ENCODE measurements around the gene MRPS22. TPM values are rescaled to one million over a fixed set of nuclear protein-coding genes. Genes with fewer than 3 reads are reported as not detected.
A peak's percentile ranks its signal among the peaks of the same experiment; 100 is the strongest.

Gene MRPS22
- total and polyA plus RNA-seq, 9 of the 15 experiments (the other 6 are each of a cell fraction or from before 2014, with no cell fraction given), result 148 to 397 (median 229) TPM

DNA sequence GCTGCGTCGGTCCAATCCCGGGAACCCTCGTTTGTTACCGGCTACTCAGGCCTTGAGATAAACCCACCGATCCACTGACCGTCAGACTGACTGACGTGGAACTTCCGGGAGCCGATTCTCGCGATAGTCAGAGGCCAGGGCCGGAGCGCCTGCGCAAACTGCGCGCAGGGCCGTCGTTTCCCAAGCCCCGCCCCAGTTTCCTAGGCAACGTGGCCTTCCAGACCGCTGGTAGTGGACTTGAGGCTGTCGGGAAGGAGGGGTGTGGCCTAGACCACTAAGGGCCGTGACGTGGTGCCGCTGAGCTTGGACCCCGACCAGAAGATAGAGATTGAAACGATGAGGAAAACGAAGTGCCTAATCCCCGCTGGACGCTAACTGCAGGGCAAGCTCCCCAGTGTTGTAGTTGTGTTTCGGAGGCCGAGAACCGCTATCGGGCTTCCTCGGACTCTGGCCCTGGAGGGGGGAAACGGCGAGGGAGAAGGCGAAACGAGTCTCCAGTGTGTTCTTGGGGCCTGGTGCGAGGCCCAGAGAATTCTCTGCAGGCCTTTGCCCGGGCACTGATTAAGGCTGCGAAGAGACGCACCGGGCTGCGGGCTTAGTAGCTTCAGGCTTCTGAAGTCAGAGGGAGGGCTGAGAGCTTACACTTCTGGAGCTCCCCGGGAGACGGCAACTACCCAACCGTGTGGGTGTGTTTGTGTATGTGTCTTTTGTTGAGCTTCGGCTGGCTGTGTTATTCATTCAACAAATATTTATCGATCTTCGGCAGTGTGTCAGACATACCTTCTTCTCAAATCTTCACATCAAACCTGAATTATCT lies 45.9 kb downstream of the MRPS22 start, which contains the start of gene COPB2 (continued):
- TF ChIP-seq E2F6 (IDR thresholded peaks at IDR 0.05; ENCODE audit: borderline replicate concordance in 1 of 2, extremely low read depth in 1 of 2, insufficient read depth in 1 of 2, insufficient read length in 1 of 2, low read depth in 1 of 2, low read length in 1 of 2, poor library complexity in 1 of 2, severe bottlenecking in 1 of 2) (peak in 1 of 2 experiments; percentile 71), ZNF696 (CRISPR knock-in tag; conservative IDR thresholded peaks at IDR 0.05) (no peak), FOXK1 (CRISPR knock-in tag; IDR thresholded peaks at IDR 0.05; ENCODE audit: borderline replicate concordance) (no peak), ZNF75A (CRISPR knock-in tag; IDR thresholded peaks at IDR 0.05) (no peak), ILF3 (IDR thresholded peaks at IDR 0.05; ENCODE audit: borderline replicate concordance) (no peak), DACH1 (IDR thresholded peaks at IDR 0.05; ENCODE audit: partially characterized antibody) (no peak), SMARCC2 (IDR thresholded peaks at IDR 0.05; ENCODE audit: low read depth) (no peak), MTF1 (CRISPR knock-in tag; IDR thresholded peaks at IDR 0.05; ENCODE audit: borderline replicate concordance) (no peak), MYC (IDR thresholded peaks at IDR 0.05; ENCODE audit: low read depth, low read length) (peak; percentile 13; the same call in 1 of the 2 replicates), MYC (CRISPR knock-in tag; IDR thresholded peaks at IDR 0.05; ENCODE audit: borderline replicate concordance, low read depth) (0 out of 2 replicates have a peak, but pooled peaks have one; percentile 6), VEZF1 (CRISPR knock-in tag; IDR thresholded peaks at IDR 0.05) (peak; percentile 34; the same call in 1 of the 2 replicates), ZNF41 (CRISPR knock-in tag; conservative IDR thresholded peaks at IDR 0.05) (no peak), ZFP36 (IDR thresholded peaks at IDR 0.05; ENCODE audit: low read depth, low read length, partially characterized antibody) (no peak), TBP (optimal IDR thresholded peaks at IDR 0.05; ENCODE audit: low read depth, low read length) (peak; percentile 80), THRAP3 (IDR thresholded peaks at IDR 0.05; ENCODE audit: borderline replicate concordance) (no peak), FOXA3 (CRISPR knock-in tag; conservative IDR thresholded peaks at IDR 0.05 in 1 of 2, IDR thresholded peaks at IDR 0.05 in 1 of 2) (no peak), FOXK2 (conservative IDR thresholded peaks at IDR 0.05 in 1 of 2, IDR thresholded peaks at IDR 0.05 in 1 of 2; ENCODE audit: low read depth in 2 of 2) (0 out of 4 replicates have a peak, but pooled peaks of 1 of the 2 experiments have one; percentile 14), ZNF583 (CRISPR knock-in tag; IDR thresholded peaks at IDR 0.05) (no peak), ETS1 (conservative IDR thresholded peaks at IDR 0.05; ENCODE audit: control insufficient read depth, low read depth, low read length) (peak; percentile 52; the same call in 1 of the 2 replicates), ZBTB17 (CRISPR knock-in tag; IDR thresholded peaks at IDR 0.05) (peak; percentile 84; the same call in 1 of the 2 replicates), FOSL1 (tag; conservative IDR thresholded peaks at IDR 0.05) (peak; percentile 25)
- TF ChIP-seq, protein P1, sequence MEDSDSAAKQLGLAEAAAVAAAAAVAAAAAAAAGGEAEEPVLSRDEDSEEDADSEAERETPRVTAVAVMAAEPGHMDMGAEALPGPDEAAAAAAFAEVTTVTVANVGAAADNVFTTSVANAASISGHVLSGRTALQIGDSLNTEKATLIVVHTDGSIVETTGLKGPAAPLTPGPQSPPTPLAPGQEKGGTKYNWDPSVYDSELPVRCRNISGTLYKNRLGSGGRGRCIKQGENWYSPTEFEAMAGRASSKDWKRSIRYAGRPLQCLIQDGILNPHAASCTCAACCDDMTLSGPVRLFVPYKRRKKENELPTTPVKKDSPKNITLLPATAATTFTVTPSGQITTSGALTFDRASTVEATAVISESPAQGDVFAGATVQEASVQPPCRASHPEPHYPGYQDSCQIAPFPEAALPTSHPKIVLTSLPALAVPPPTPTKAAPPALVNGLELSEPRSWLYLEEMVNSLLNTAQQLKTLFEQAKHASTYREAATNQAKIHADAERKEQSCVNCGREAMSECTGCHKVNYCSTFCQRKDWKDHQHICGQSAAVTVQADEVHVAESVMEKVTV (CRISPR knock-in tag; IDR thresholded peaks at IDR 0.05), result no peak
